HG03439 (cell line): Measurements from ENCODE around the gene MPPED2.

Experiments used
- ATAC-seq: cut with Tn5 transposase; IDR thresholded peaks from one replicate; pipeline ENCODE4 v1.9.1; 2021; ENCODE audit warnings: mild to moderate bottlenecking, moderate library complexity; ENCODE audit not compliant: unreplicated experiment

The MPPED2 gene, protein sequence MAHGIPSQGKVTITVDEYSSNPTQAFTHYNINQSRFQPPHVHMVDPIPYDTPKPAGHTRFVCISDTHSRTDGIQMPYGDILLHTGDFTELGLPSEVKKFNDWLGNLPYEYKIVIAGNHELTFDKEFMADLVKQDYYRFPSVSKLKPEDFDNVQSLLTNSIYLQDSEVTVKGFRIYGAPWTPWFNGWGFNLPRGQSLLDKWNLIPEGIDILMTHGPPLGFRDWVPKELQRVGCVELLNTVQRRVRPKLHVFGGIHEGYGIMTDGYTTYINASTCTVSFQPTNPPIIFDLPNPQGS

DNA sequence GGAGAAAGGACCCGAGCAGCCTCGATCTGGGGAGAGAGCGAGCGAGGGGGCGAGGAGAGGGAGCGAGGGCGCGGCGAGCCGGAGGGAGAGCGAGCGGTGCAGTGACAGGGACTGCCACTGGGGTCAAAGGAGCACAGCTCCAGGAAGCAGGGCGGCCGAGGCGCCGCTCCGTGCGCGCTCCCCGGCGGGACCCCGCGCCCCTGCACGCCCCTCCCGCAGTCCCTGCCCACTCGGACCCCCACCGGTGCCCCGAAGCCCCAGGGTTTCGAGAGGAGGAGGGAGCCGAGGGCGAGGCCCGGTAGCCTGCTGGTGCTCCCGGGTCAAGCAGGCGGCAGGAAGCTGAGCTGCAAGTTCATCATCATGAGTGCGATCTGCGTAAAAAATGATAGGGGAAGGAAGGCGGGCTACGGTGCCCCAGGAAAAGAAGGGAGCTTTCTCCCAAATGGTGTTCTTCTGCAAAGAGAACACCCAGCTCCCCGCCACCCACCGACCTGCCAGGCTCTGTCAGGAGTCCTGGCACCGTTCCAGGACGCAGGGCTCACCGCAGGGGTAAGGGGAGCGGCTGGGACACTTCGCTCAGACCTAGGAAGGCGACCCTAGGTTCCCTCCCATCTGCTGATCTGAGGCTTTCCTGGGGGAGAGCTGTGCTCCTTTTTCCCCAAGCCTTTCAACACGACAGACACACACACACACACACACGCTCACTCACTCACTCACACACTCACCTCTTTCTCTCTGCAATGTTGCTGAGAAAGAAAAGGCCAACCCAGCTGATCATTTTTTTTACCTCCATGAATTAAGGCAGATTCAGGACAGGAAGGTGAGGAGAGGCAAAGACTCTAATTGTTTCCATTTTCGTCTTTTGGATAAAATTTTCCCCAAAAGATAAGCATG is at the start of gene MPPED2:
MPPED2 (minus strand) TSS at position 103 of the 894 bp plus-strand sequence. CDS start 5,980 bp downstream, outside the sequence.
- peak; percentile 90 for ATAC-seq

DNA sequence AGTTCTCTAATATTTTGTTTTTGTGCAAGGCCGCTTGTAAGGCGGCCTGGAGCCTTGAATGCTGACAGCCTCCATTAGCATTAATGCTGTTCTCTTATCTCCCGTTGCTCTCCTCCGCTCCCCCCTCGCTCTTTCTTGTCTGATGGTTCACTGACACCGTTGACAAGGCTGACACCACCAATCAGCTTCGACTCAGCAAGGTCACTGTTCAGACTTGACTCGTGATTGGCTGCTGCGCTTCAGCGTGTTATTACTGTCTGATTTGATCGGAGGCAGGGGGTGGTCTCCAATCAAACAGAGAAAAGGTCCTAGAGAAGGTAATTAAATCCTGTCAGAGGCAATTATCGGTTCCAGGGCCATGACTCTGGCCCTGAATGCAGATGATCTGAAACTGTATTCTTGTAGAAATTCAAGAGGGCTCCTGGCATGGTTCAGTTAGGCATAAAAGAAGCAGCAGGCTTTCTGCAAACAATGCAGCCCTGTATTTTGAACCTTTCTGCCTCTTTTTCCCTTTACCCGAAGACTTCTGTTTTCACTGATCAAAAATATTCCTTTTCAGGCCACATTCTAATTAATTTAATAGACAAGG is 49.3 kb upstream of the MPPED2 start:
- no peak for ATAC-seq

DNA sequence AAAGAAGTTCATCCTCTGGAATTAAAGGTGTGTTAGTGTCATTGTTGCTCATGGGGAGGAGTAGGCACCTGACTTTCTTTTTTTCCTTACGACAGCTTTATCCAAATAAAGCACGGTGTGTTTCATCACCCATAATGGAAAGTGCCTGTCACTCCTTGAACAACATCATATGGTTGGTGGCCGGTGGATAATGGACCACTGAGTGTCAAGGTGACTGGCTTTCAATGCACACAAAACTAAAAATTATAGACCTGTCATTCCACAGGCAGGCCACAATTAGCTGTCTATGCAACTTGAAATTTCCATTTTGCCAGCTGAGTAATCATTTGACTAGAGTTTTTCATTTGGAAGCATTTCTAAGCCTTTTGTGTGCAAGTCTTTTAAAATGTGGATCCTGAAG is 45.0 kb upstream of the MPPED2 start:
- no peak for ATAC-seq

DNA sequence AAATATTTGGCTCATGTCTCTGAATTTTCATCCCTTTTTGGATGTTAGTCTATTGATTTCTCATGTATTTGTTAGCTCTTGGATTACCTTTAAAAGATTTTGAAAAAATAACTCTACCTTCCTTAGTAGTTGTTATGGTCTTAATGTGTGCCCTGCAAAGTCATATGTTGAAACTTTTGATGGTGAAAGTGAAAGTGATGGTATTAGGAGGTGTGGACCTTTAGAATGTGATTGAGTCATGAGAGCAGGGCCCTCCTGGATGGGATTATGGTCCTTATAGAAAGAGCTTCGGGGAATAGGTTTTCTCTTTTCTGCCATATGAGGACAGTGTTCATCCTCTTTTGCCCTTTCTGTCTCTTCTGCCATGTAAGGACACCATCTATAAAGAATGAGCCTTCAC is 33.6 kb upstream of the MPPED2 start:
- ATAC-seq = no peak

DNA sequence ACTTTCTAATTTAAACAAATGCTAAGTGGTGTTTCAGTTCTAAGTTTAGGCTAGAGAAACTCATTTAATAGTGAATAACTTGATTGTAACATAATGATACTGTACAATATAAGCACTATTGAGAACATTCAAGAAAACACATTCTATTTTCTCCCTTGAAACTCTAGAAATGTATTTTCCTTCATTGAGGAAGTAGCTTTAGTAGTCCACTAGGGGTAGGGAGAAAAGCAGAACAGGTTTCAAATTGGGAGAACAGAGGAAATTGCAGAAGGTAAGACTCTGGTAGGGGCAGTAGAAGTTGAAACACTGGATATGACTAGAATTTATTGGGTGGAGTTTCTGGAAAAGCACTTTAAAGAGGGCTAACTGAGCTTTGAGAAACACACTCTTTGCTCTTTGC is 31.6 kb upstream of the MPPED2 start:
- no peak for ATAC-seq

DNA sequence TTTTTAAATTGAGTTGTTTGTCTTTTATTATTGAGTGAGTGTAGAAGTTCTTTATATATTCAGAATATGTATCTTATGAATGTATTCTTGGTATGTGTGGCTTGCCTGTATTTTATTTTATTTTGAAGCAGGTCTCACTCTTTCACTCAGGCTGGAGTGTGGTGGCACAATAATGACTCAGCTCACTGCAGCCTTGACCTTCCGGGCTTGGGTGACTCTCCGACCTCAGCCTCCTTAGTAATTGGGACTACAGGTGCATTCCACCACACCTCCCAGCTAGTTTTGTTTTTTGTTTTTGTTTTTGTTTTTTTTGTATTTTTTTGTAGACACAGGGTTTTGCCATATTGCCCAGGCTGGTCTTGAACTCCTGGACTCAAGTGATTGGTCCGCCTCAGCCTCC is 24.5 kb upstream of the MPPED2 start:
- ATAC-seq = no peak

DNA sequence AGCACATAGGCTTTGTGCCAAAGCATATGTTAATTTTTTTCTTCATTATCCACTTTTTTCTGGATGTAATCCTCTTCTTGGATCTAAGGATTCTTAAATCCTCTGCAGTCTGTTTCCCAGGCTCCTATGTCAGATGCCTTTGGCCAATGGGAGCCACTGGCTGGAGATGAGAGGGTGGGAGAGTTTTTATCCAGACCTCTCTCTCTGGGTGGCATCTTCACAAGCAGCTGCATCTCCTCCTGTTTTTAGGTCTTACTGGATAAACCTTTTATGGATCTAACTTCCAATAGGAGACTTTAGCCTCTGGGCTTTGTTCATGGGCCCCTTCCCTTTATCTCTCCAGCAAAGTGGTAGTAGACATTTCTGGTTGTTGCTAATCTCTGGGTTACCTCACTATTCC is 22.4 kb upstream of the MPPED2 start:
- ATAC-seq = no peak

DNA sequence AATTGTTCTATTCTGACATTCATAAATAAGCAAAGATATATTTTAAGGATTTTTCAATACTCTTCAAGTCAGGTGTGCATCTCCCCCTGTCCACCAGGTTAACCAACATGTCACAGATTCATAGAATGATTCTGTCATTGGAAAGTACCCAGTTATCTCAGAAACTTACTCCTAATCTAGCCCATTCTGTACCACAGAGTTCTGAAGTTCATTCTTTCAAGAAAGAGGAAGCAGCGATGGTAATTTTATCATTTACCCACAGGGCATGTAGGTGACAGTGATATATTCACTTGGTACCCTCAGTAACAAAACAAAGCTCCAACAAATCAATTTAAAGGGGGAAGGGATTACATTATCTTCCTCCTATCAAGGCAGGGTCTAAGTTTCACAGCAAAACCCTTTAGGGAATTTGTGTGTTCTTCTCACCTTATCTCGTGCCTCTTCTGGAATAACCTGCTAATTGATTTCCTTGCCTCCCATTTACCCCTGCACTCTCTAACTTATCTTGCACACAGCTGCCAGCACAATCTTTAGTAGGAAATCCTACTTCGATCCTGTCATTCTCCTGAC is 19.0 kb upstream of the MPPED2 start:
- no peak for ATAC-seq

DNA sequence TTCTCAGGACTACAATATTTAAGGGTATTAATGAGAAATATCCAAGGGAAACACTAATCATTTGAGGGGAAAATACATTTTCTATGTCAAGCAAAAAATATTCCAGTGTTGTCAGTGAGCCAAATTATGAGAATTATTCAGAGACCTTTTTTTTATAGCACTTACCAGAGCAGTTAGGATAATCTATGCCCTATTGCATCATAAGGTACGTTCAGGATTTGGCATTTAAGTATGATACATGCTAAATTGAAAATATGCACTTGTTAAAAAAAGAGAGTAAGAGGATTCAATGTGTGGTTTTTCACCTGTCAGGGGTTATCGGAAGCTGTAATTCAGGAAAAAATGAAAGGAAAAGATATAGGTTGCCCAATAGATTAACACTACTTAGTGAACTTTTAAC is 17.2 kb upstream of the MPPED2 start:
- ATAC-seq = no peak

DNA sequence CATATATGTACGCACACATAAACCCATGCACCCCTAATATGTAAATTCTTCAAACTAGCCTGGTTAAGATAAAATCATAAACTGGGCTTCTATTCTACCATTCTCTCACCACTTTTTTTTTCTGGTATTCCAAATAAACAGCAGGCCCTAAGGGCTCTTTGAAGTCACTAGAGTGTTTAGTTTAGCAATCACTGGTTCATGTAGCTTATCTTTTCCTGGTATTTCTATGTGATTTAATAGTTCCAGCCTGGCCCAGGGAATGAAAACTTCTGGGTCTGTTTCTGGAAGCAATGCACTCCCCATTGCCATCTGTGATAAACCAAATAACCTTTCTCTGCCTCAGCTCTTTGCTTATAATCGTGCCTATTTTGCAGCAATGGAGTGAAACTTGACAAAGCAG is 10.7 kb upstream of the MPPED2 start:
- ATAC-seq = no peak

DNA sequence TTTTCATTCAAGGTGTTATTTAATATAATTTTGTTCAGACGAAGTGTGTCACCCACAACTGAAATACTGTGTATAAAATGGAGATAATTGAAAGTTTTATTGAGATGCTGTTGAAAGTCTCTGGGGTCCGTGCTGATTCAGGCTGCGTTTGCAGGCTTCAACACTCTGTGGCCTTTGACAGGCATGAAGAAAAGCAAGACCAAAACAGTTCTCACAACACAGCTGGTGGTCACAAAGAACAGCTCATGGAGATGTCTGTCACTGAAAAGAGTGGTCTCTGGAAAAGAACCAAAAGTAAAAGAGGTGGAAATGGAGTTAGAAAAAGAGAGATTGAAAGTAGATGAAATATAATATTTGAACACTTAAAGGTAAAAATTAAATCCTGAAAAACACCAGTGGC is 9.8 kb upstream of the MPPED2 start:
- ATAC-seq = no peak

DNA sequence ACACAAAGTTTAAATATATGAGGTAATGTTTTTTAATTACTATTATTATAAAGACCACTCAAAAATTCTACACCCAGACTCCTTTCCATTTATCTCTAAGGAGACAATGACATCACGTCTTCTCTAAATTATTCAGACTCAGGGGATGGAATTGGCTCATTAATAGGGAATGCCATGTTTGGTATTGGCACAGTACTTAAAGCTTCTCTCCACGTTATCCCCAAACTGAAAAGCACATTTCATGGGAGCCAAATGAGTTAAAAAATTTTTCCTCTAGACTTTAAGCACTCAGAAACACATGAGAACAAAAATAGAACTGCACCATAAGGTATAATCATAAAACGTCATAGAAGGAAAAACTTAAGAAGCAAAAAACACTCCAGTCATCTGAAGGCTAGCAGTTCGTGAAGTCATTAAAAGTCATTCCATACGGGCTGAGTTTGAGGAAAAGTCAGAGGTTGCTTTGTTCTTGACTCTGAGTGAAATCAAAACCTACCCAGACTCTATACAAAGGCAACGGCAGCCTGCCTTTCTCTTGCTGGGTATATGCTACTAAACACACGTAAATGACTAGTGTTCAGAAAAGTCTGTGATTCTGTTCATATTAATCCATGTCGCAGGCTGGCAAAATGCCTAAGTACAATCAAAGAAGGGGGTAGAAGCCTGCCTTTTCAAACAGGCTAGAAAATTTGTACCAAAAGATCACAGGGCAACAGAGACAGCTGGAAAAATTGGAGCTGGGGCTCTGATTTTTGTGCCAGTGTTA is 8.7 kb upstream of the MPPED2 start:
- no peak for ATAC-seq

DNA sequence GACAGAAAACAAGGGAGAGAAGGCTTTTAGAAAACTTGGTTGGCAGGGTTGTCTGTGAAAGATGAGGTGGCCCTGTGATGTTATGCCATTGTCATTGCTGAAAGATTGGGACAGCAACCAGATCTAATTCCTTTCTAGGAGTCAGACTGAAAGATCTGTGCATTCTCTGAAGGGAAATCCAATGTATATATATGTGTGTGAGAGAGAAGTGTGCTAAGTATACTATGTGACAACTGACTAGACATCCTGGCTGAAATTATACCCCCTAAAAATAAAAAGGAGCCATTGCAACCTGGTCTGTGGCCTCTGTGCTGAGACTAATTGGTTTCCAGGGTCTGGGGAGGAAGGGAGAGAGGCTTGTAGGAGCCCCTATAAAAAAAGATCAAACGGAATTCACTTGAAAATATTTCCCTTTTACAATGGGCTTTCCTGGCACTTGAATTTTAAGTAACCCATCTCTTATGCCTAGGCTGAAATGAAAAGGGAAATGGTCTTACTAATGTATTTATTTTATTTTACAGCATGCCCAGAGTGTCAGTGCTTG is 1.2 kb upstream of the MPPED2 start:
- ATAC-seq = no peak

DNA sequence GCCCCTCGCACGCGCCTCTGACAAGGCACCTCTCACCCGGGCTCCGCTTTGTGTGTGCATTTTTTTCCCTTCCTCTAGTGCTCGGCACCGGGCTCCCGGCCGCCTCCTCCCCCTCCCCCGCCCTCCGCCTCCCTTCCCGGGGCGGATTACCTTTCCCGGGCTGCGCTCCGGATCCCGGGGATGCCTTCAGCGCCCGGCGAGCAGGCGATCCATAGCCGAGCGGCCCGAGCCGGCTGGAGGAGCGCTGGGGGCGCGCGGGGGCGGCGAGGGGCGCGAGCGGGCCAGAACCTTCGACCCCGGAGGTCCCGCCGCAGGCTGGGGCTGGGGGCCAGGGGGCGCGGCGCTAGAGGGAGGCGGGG is 282 bp downstream of the MPPED2 start:
- peak; percentile 21 for ATAC-seq

DNA sequence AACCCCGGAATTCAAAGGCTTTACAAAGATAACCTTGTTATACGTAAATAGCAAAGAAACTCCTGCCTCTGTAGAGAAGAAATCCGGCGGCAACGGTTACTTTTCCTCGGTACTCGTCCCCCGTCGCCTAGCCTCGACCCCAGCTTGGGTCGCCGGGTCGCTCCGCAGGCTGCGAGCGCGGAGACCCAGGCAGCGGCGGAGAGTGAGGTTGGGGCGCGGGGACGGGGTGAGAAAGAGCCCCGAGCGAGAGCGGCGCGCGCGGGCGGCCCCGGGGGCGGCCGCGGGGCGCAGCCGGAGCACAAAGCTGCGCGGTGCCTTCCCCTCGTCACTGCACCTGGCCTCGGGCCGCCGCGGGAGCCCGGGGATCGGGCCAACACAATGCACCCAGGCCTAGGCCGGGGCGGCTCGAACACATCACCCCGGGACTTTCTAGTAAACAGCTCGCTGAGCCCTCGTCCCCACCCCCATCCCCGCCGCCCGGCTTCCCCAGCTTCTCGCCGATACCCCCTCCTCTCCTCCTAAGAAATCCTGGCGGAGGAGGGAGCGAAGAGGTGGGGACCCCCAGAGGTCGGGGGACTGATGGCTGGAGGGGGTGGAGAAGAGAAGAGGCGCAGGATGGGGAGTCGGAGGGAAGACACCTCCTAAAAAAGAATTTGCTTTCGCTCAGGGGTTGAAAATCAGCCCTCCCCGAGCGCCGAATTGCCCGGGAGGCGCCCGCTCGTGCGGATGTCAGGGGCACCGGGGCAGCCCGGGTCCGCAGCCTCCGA is 845 bp downstream of the MPPED2 start:
- peak; percentile 35 for ATAC-seq

DNA sequence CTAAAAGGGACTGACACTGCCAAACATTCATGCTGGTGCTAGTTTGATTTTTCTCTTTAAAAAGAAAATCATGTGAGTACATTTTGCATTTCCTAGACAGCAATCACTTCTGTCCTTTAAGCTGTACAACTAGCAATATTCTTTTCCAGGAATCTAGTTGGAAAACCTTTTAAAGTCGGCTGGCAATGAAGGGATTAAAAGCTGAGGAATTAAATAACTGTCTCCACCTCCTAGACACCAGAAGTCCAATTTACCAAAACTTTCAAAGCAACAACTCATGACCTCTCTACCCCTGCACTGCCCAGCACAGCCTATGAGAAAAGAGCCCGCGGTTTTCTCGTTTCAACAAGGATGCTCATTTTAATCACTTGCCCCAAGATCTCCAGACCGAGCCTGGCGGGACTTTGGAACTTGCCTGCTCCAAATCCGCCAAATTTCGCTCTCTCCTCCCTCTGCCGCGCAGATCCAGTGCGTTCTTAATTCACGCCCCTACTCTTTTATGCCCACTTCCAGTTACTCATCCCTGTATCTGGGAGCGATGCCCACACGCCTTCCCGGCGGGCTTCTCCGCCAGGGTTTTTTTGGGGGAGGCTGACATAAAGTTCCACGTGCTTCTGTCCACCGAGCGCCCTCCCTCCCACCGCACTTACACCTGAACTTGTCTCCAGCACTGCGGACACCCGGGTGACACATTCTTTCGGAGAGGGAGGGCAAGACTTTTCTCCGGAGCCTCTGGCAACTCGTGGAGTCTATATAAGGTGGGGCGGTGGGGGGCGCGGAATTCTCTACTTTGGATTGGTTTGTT is 2.5 kb downstream of the MPPED2 start:
- no peak for ATAC-seq

DNA sequence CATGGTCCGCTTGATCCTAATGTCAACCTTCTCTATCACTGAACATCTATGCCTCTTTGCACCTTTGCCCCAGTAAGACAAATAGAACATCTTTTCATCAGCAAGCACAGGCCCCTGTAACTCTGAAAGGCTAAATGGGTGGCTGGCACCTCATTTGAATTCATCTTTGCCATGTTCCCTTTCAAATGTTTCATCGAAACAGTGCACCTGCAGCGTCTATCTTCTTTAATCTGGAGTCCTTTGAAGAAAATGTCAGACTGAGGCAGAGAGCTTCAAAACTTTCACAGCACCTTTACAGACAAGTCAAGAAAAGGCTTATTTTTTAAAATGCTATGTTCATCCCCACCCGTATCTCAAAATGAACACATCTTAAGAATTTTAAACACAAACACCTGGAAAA is 3.4 kb downstream of the MPPED2 start:
- no peak for ATAC-seq

DNA sequence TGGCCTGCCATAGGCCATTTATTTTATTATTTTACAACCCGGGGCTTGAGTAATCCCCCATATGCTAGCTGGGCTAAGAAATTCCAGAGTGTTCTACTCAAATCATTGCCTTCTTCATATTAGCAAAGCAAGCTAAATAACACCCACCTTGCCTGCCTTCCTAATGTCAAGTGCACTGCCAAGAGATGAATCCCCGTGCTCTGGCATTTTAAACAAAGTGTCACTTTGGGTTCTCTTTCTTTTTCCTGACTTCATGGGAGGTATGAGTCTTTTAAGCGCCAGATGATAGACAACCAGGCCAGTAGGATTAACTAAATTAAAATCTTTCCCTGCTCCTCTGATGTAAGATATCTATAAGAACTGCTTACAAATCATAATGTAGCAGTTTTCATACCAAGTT is 4.5 kb downstream of the MPPED2 start:
- ATAC-seq = no peak

DNA sequence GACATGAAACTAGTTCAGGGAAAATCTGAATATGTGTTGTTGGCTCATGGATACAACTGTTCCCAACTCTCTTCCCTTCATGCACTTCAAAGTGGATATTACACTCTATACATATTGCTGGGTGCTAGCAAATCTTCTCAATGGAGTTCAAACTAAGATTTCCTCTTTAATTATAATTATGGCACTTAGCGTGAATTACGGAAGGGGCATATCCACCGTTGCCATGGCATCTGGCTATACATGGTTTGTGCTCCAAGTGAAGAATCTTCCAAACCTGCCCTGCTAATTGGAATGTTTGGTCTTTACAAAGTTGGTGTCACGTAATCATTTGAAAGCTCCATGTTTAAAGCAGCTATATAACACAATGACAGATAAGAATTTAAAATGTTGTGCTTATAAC is 5.6 kb downstream of the MPPED2 start:
- ATAC-seq = no peak
